ENCODE data around the gene RALGPS1. TPM values are rescaled to one million over a fixed set of nuclear protein-coding genes. Genes with fewer than 3 reads are reported as not detected.

Gene RALGPS1
- polyA plus RNA-seq, 1 of the 3 experiments (the other 2 are of a cell fraction), result 3.9 TPM

GRCh38 chr9:126880226-126880946 is 34.2 kb upstream of the RALGPS1 start:
- DNase-seq, result no peak
- no peak overlapping the region for H3K9ac ChIP-seq
- H3K9me2 ChIP-seq, result no peaks in the 10 kb centered on the region
- H4K20me1 ChIP-seq (ENCODE audit: insufficient read depth), result peaks cover 30% of the 10 kb centered on the region
- CTCF ChIA-PET, result interaction anchor here (0.7 kb wide), 1 partner anchor 20 kb away, joined by 3 read pairs; no protein-coding TSS in a partner anchor
- H3K36me3 ChIP-seq (replicated peaks in 1 of 2; ENCODE audit: control insufficient read depth in 1 of 2, insufficient read depth in 2 of 2, low read length in 1 of 2), result peaks cover 28 to 49% of the 10 kb centered on the region in 2 experiments
- whole genome bisulfite sequencing (ENCODE audit: low lambda C conversion rate), result 96% methylated on average over 23 of the region's 23 CpGs
- peaks cover 56% of the 10 kb centered on the region for H3K79me2 ChIP-seq (ENCODE audit: insufficient read depth)
- H3K4me3 ChIP-seq (ENCODE audit: low read depth in 2 of 2, low read length in 1 of 2), result no peak overlapping the region
- no peaks in the 10 kb centered on the region; a peak in 2 of 4 replicates for H3K4me1 ChIP-seq (ENCODE audit: control insufficient read depth in 1 of 2, insufficient read depth in 2 of 2, low read depth in 1 of 2, low read length in 1 of 2)
- H3K9me3 ChIP-seq, result no peaks in the 10 kb centered on the region
- peaks cover 4% of the 10 kb centered on the region for H3F3A ChIP-seq (replicated peaks; ENCODE audit: insufficient read depth)
- no peak overlapping the region for H2AFZ ChIP-seq (ENCODE audit: low read depth)
- POLR2A ChIA-PET, result no interaction called here
- TF ChIP-seq CHD2 (IDR thresholded peaks at IDR 0.05; ENCODE audit: low read length, partially characterized antibody), result no peak
- no peak for TF ChIP-seq MXI1 (IDR thresholded peaks at IDR 0.05; ENCODE audit: low read depth, low read length)
- no peak for TF ChIP-seq REST (IDR thresholded peaks at IDR 0.05; ENCODE audit: low read depth, low read length)
- TF ChIP-seq USF2 (IDR thresholded peaks at IDR 0.05; ENCODE audit: borderline replicate concordance, low read depth, low read length), result no peak
- no peak for TF ChIP-seq IRF3 (IDR thresholded peaks at IDR 0.05; ENCODE audit: low read depth, low read length)
- TF ChIP-seq RAD21 (IDR thresholded peaks at IDR 0.05; ENCODE audit: low read length), result no peak
- no peak for TF ChIP-seq EP300 (IDR thresholded peaks at IDR 0.05; ENCODE audit: borderline replicate concordance in 1 of 2, low read depth in 1 of 2, low read length in 1 of 2)
- no peak for TF ChIP-seq MAX (IDR thresholded peaks at IDR 0.05; ENCODE audit: low read depth)
- TF ChIP-seq FOXM1 (IDR thresholded peaks at IDR 0.05; ENCODE audit: low read depth), result no peak
- TF ChIP-seq NRF1 (IDR thresholded peaks at IDR 0.05; ENCODE audit: low read depth, low read length), result no peak
- no peak for TF ChIP-seq RCOR1 (IDR thresholded peaks at IDR 0.05; ENCODE audit: low read length)
- TF ChIP-seq SMC3 (IDR thresholded peaks at IDR 0.05; ENCODE audit: low read depth, low read length), result no peak
- no peak for TF ChIP-seq FOSL2 (IDR thresholded peaks at IDR 0.05; ENCODE audit: borderline replicate concordance, low read depth)
- TF ChIP-seq POLR2AphosphoS5 (IDR thresholded peaks at IDR 0.05; ENCODE audit: low read depth, low read length), result no peak
- TF ChIP-seq YY1 (IDR thresholded peaks at IDR 0.05; ENCODE audit: low read depth), result no peak
- TF ChIP-seq MEF2A (IDR thresholded peaks at IDR 0.05; ENCODE audit: borderline replicate concordance, low read depth), result no peak
- H3K4me2 ChIP-seq, result no peak overlapping the region
- H3K27ac ChIP-seq (ENCODE audit: low read depth in 2 of 2, low read length in 1 of 2), result no peak overlapping the region
- no peaks in the 10 kb centered on the region for H3K27me3 ChIP-seq (ENCODE audit: insufficient read depth)
